WTC11 (cell line): ENCODE measurements around the gene TLE4. TPM values are rescaled to one million over a fixed set of nuclear protein-coding genes. Genes with fewer than 3 reads are reported as not detected.

Experiments
- ATAC-seq: fragments of 200-7000 bp; cut with Tn5 transposase; 2 replicates; pipeline ENCODE4 v1.10.0; 2021; ENCODE audit warnings: mild to moderate bottlenecking, moderate library complexity
- CTCF ChIA-PET: fragments of 300-600 bp; sonication (Branson Sonifier 250); formaldehyde crosslinking; loops from one replicate; lab custom pipeline; 2021; ENCODE audit warnings: antibody characterized with exemption; lab: Charles Lee
- POLR2A ChIA-PET: fragments of 350-600 bp; sonication (Branson Sonifier 250); formaldehyde crosslinking; loops from one replicate; lab custom pipeline; 2021; ENCODE audit warnings: antibody characterized with exemption; lab: Charles Lee
- DNase-seq: peaks from one replicate; pipeline ENCODE4 v3.0.0; 2021; ENCODE audit warnings: low spot score
- H3K27ac Mint-ChIP-seq: 2 replicates; pipeline ENCODE4 v1.8.0; 2021; ENCODE audit warnings: mixed read lengths
- H3K27me3 Mint-ChIP-seq: 2 replicates; pipeline ENCODE4 v1.8.0; 2021; ENCODE audit warnings: low read depth, mild to moderate bottlenecking, moderate library complexity, mixed read lengths
- H3K36me3 Mint-ChIP-seq: 2 replicates; pipeline ENCODE4 v1.8.0; 2021; ENCODE audit warnings: mixed read lengths
- H3K4me1 Mint-ChIP-seq: 2 replicates; pipeline ENCODE4 v1.8.0; 2022; ENCODE audit warnings: mixed read lengths
- H3K4me3 Mint-ChIP-seq: 2 replicates; pipeline ENCODE4 v1.8.0; 2021; ENCODE audit warnings: mild to moderate bottlenecking, moderate library complexity, mixed read lengths
- H3K9me3 Mint-ChIP-seq: 2 replicates; pipeline ENCODE4 v1.8.0; 2021; ENCODE audit warnings: mixed read lengths
- ATF1 ChIP-seq: sonication (generic); formaldehyde crosslinking; IDR thresholded peaks from 2 replicates; pipeline ENCODE4 v1.8.1; 2023; ENCODE audit warnings: mild to moderate bottlenecking, moderate library complexity, missing genetic modification reagents
- ATF3 ChIP-seq: sonication (generic); formaldehyde crosslinking; conservative IDR thresholded peaks from 2 replicates; pipeline ENCODE4 v1.8.1; 2022; ENCODE audit warnings: mild to moderate bottlenecking, missing genetic modification reagents
- CBFB ChIP-seq: sonication (generic); formaldehyde crosslinking; IDR thresholded peaks from 2 replicates; pipeline ENCODE4 v1.8.1; 2022; ENCODE audit warnings: mild to moderate bottlenecking, low read depth, missing genetic modification reagents
- CTCF ChIP-seq: fragments of 200-600 bp; IDR thresholded peaks from 2 replicates; pipeline ENCODE4 v1.8.0; 2022; ENCODE audit warnings: antibody characterized with exemption
- ELF4 ChIP-seq: sonication (generic); formaldehyde crosslinking; IDR thresholded peaks from 2 replicates; pipeline ENCODE4 v1.8.1; 2022; ENCODE audit warnings: low read depth, mild to moderate bottlenecking, moderate library complexity, missing genetic modification reagents
- EMX1 ChIP-seq: fragments of 250-450 bp; sonication (Bioruptor Pico); IDR thresholded peaks from 2 replicates; pipeline ENCODE4 v1.8.0; 2021; ENCODE audit warnings: mild to moderate bottlenecking
- FOXK1 ChIP-seq: sonication (generic); formaldehyde crosslinking; IDR thresholded peaks from 2 replicates; pipeline ENCODE4 v1.8.0; 2022; ENCODE audit warnings: mild to moderate bottlenecking, moderate library complexity, missing genetic modification reagents
- FOXP1 ChIP-seq: sonication (generic); formaldehyde crosslinking; IDR thresholded peaks from 2 replicates; pipeline ENCODE4 v1.8.0; 2022; ENCODE audit warnings: missing genetic modification reagents, mild to moderate bottlenecking, moderate library complexity, borderline replicate concordance
- GTF2I ChIP-seq: fragments of 250-450 bp; sonication (Bioruptor Pico); conservative IDR thresholded peaks from 2 replicates; pipeline ENCODE4 v1.4.0; 2021; ENCODE audit warnings: mild to moderate bottlenecking
- HMGA2 ChIP-seq: fragments of 250-450 bp; sonication (Bioruptor Pico); IDR thresholded peaks from 2 replicates; pipeline ENCODE4 v1.4.0; 2021; ENCODE audit warnings: mild to moderate bottlenecking, moderate library complexity
- MAX ChIP-seq: sonication (generic); formaldehyde crosslinking; IDR thresholded peaks from 2 replicates; pipeline ENCODE4 v1.8.0; 2022; ENCODE audit warnings: mild to moderate bottlenecking, missing genetic modification reagents
- MYBL2 ChIP-seq: sonication (generic); formaldehyde crosslinking; IDR thresholded peaks from 2 replicates; pipeline ENCODE4 v1.8.1; 2023; ENCODE audit warnings: mild to moderate bottlenecking, moderate library complexity, missing genetic modification reagents
- PRDM15 ChIP-seq: sonication (generic); formaldehyde crosslinking; IDR thresholded peaks from 2 replicates; pipeline ENCODE4 v1.8.0; 2022; ENCODE audit warnings: missing genetic modification reagents
- PREB ChIP-seq: sonication (generic); formaldehyde crosslinking; IDR thresholded peaks from 2 replicates; pipeline ENCODE4 v1.8.1; 2022; ENCODE audit warnings: mild to moderate bottlenecking, missing genetic modification reagents, moderate library complexity, borderline replicate concordance
- SP1 ChIP-seq: sonication (generic); formaldehyde crosslinking; conservative IDR thresholded peaks from 2 replicates; pipeline ENCODE4 v1.8.1; 2022; ENCODE audit warnings: missing genetic modification reagents
- TCF7 ChIP-seq: sonication (generic); formaldehyde crosslinking; IDR thresholded peaks from 2 replicates; pipeline ENCODE4 v1.8.0; 2022; ENCODE audit warnings: mild to moderate bottlenecking, low read depth, missing genetic modification reagents, moderate library complexity
- TEAD1 ChIP-seq: sonication (generic); formaldehyde crosslinking; IDR thresholded peaks from 2 replicates; pipeline ENCODE4 v1.8.0; 2022; ENCODE audit warnings: mild to moderate bottlenecking, missing genetic modification reagents
- ZBTB43 ChIP-seq: sonication (generic); formaldehyde crosslinking; IDR thresholded peaks from 2 replicates; pipeline ENCODE4 v1.8.1; 2023; ENCODE audit warnings: mild to moderate bottlenecking, missing genetic modification reagents
- ZNF138 ChIP-seq: sonication (generic); formaldehyde crosslinking; conservative IDR thresholded peaks from 2 replicates; pipeline ENCODE4 v1.8.1; 2022; ENCODE audit warnings: mild to moderate bottlenecking, moderate library complexity, missing genetic modification reagents
- total RNA-seq: library from RNA; stranded (reverse); gene quantifications from 3 replicates; pipeline ENCODE4 v1.2.3, GENCODE V29; 2021

The TLE4 gene
- total RNA-seq, 1 experiment from 2014 or later, result 48.1 TPM

GRCh38 chr9:79700607-79701360 lies 129.0 kb downstream of the TLE4 start:
- Mint-ChIP-seq H3K27ac (no peak overlapping the region), H3K4me1 (peaks cover 47% of the 10 kb centered on the region), H3K36me3 (peaks cover 13% of the 10 kb centered on the region), H3K4me3 (no peak overlapping the region), H3K9me3 (no peaks in the 10 kb centered on the region), H3K27me3 (no peaks in the 10 kb centered on the region)
- TF ChIP-seq GTF2I (CRISPR knock-in tag) (no peak), MAX (CRISPR knock-in tag) (no peak), ZNF138 (CRISPR knock-in tag) (no peak), ATF3 (CRISPR knock-in tag) (no peak), MYBL2 (CRISPR knock-in tag) (no peak), CTCF (no peak), TEAD1 (CRISPR knock-in tag) (no peak), HMGA2 (CRISPR knock-in tag) (no peak), EMX1 (CRISPR knock-in tag) (no peak), ZBTB43 (no peak), FOXK1 (CRISPR knock-in tag) (no peak), PRDM15 (no peak)
- DNase-seq (no peak), ATAC-seq (no peak)
- ChIA-PET CTCF (no interaction called here), POLR2A (no interaction called here)

GRCh38 chr9:79701651-79702050 lies 129.9 kb downstream of the TLE4 start:
- ATAC-seq (no peak), DNase-seq (no peak)
- Mint-ChIP-seq H3K27me3 (no peaks in the 10 kb centered on the region), H3K9me3 (no peaks in the 10 kb centered on the region), H3K27ac (no peak overlapping the region), H3K4me1 (peaks cover 39% of the 10 kb centered on the region), H3K4me3 (no peak overlapping the region), H3K36me3 (peaks cover 18% of the 10 kb centered on the region)
- ChIA-PET POLR2A (no interaction called here), CTCF (no interaction called here)
- no peak for TF ChIP-seq SP1 (CRISPR knock-in tag)
- no peak for TF ChIP-seq ZBTB43
- no peak for TF ChIP-seq PRDM15
- no peak for TF ChIP-seq ATF1
- TF ChIP-seq CBFB (CRISPR knock-in tag), result no peak
- TF ChIP-seq ELF4, result no peak
- TF ChIP-seq PREB (CRISPR knock-in tag), result no peak
- no peak for TF ChIP-seq TCF7
- no peak for TF ChIP-seq FOXP1 (CRISPR knock-in tag)
